Psoas muscle (tissue), 8 donors: Measurements from ENCODE around the gene SYNGR1. TPM values are rescaled to one million over a fixed set of nuclear protein-coding genes. Genes with fewer than 3 reads are reported as not detected.

ENCODE experiments used
- ATAC-seq, 4 donors: fragments of 200-7000 bp; cut with Tn5 transposase; one replicate each; pipeline ENCODE4 v1.9.1; 2020; ENCODE audit warnings: moderate library complexity in 3 of 4, mild to moderate bottlenecking in 2 of 4
- DNase-seq, 2 donors: peaks; one replicate each; pipeline ENCODE4 v3.0.0-alpha.2; 2020
- H3K27ac ChIP-seq: fragments of 200-600 bp; one replicate; pipeline ENCODE4 v1.8.0; 2022
- H3K27me3 ChIP-seq, 3 donors: fragments of 200-600 bp in 1 of 3; one replicate each; pipeline versions ENCODE4 v1.6.1 to v1.8.0; 2013 to 2022; ENCODE audit warnings: low read length in 2 of 3, mild to moderate bottlenecking in 2 of 3, moderate library complexity in 1 of 3; ENCODE audit not compliant: insufficient read depth in 3 of 3
- H3K36me3 ChIP-seq, 2 donors: fragments of 200-600 bp in 1 of 2; one replicate each; pipeline versions ENCODE4 v1.6.1 to v1.8.0; 2013 to 2022; ENCODE audit warnings: low read depth in 1 of 2, mild to moderate bottlenecking in 1 of 2, moderate library complexity in 1 of 2; ENCODE audit not compliant: insufficient read depth in 1 of 2
- H3K4me1 ChIP-seq: fragments of 200-600 bp; one replicate; pipeline ENCODE4 v1.8.0; 2022
- H3K4me3 ChIP-seq: fragments of 200-600 bp; one replicate; pipeline ENCODE4 v1.8.0; 2022; ENCODE audit warnings: mild to moderate bottlenecking
- H3K9me3 ChIP-seq: fragments of 200-600 bp; one replicate; pipeline ENCODE4 v1.8.0; 2022
- CTCF ChIP-seq: fragments of 200-600 bp; IDR thresholded peaks from one replicate; pipeline ENCODE4 v1.8.0; 2022; ENCODE audit warnings: antibody characterized with exemption
- WGBS, 3 donors: extraction: QIAGEN DNeasy Blood & Tissue Kit; methylation state at CpG; one replicate each; pipeline versions ENCODE4 v1.1.6 to v1.1.7; 2013; 5-methylcytosine and 5-hydroxymethylcytosine counted together
- intact Hi-C, 2 donors: fragments of 100-400 bp; cut with DNase I; formaldehyde crosslinking; loops; one replicate each; pipeline versions ENCODE4 v1.11.0 to v1.14.2; 2022
- polyA plus RNA-seq, 3 donors: library from polyadenylated mRNA; stranded (reverse); fragments of 200-250 nt; gene quantifications; one replicate each; pipeline ENCODE4 v1.2.3, GENCODE V29; 2013
- total RNA-seq, 4 donors: library from RNA; stranded (reverse); fragmentation: NEBNext Ultra II Directional in 2 of 4; extraction: Animal tissue kit (Norgen Biotek cat#: 25700) in 2 of 4; gene quantifications; one replicate each; pipeline versions ENCODE4 v1.2.1 to v1.2.4, GENCODE V29; 2021 to 2023
- donor health status: healthy with polysubstance abuse.
- donor health status: DM: no; HTN: no; CAD: no; lungs with moderate emphysema.
- donor health status: Bipolar disorder and iron deficiency.
- donor health status: healthy.
- donor health status: DM: yes; HTN: yes; CAD: no.
- donor health status: DM: no; HTN: no; CAD: no.
- donor health status: DM: no; HTN: no; CAD: no.
- donor health status: DM: yes; HTN: yes; CAD: no.

The SYNGR1 gene
- total and polyA plus RNA-seq, 7 donors = 15.3 to 39.9 (median 20.4) TPM

DNA sequence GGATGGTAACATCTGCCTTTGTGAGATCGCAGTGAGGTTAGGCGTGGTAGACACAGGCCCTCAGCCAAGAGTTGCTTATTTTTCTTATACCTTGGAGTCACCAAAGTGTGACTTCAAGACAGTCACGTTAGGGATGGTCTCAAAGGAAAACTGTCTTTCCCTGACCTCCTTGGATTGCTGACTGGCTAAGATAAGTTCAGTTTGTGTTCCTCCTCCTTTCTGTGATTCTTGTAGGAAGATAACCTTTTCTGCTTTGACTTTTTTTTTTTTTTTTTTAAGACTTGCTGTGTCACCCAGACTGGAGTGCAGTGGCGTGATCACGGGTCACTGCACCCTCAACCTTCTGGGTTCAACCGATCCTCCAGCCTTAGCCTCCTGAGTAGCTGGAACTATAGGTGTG is 72.9 kb downstream of the SYNGR1 start:
- H3K36me3 ChIP-seq = peaks cover 5 to 95% of the 10 kb centered on the region in 2 donors
- TF ChIP-seq CTCF = no peak
- ATAC-seq (no peak), DNase-seq (no peak)
- WGBS, 3 donors = 91 to 98% (median 93%) methylated on average over 6 of the region's 6 CpGs
- no peaks in the 10 kb centered on the region for H3K9me3 ChIP-seq
- no peak overlapping the region for H3K27ac ChIP-seq
- H3K4me1 ChIP-seq = peaks cover 3% of the 10 kb centered on the region
- no peaks in the 10 kb centered on the region for H3K27me3 ChIP-seq
- intact Hi-C loops = no loop called here
- H3K4me3 ChIP-seq = no peak overlapping the region

DNA sequence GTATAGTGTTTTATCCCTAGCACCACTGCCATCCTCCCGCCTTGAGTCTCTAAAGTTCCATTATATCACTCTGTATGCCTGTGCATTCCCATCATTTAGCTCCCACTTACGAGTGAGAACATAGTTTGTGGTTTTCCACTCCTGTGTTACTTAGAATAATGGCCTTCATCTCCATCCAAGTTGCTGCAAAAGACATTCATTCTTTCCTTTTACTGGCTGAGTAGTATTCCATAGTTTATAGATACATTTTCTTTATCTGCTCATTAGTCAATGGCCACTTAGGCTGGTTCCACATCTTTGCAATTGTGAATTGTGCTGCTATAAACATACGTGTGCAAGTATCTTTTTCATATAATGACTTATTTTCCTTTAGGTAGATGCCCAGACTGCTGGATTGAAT is 74.2 kb downstream of the SYNGR1 start:
- H3K4me1 ChIP-seq = peaks cover 3% of the 10 kb centered on the region
- DNase-seq (no peak), ATAC-seq (no peak)
- no peaks in the 10 kb centered on the region for H3K27me3 ChIP-seq
- no peak overlapping the region for H3K27ac ChIP-seq
- no peak overlapping the region for H3K4me3 ChIP-seq
- TF ChIP-seq CTCF = no peak
- no peaks in the 10 kb centered on the region for H3K9me3 ChIP-seq
- WGBS, 3 donors = 97 to 99% (median 99%) methylated on average over 3 of the region's 3 CpGs
- intact Hi-C loops = no loop called here
- H3K36me3 ChIP-seq = peaks cover 2 to 95% of the 10 kb centered on the region in 2 donors

DNA sequence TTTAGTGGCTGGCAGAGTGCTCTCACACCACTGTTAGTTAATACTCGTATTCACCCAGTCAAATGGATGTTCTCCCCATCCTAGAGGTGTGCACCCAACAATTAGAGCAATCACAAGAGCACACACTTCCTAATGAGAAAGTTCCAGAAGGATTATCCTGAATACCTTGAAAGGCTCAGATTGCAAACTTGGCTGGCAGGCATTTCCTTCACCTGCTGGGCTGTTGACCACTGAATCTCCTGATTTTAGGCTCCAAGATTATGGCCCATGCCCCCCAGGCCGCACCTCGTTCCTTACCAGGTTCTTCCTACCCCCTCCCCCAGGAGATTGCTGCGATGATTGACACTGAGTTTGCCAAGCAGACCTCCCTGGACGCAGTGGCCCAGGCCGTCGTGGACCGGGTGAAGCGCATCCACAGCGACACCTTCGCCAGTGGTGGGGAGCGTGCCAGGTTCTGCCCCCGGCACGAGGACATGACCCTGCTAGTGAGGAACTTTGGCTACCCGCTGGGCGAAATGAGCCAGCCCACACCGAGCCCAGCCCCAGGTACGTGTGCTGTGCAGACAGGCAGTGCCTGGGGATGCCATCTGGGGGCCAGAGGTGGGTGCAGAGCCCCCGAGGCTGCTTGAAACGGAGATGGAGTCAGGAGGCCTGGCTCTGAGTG is 76.7 kb downstream of the SYNGR1 start:
- TF ChIP-seq CTCF = no peak
- Histone ChIP-seq H3K36me3 (peaks cover 2 to 91% of the 10 kb centered on the region in 2 donors), H3K4me3 (no peak overlapping the region), H3K27me3 (no peaks in the 10 kb centered on the region), H3K27ac (no peak overlapping the region), H3K9me3 (no peaks in the 10 kb centered on the region), H3K4me1 (peaks cover 13% of the 10 kb centered on the region)
- 75 to 87% (median 81%) methylated on average over 20 of the region's 20 CpGs for WGBS, 3 donors
- ATAC-seq = no peak
- intact Hi-C loops = no loop called here
- DNase-seq = peak in 1 of 2 donors; percentile 10

- Histone ChIP-seq H3K4me1 (peaks cover 28% of the 10 kb centered on the region), H3K27ac (no peak overlapping the region), H3K36me3 (peaks cover 2 to 78% of the 10 kb centered on the region in 2 donors), H3K27me3 (no peaks in the 10 kb centered on the region), H3K4me3 (no peak overlapping the region), H3K9me3 (no peaks in the 10 kb centered on the region)
- 80 to 85% (median 84%) methylated on average over 13 of the region's 13 CpGs for WGBS, 3 donors
- no peak for TF ChIP-seq CTCF
- ATAC-seq (no peak), DNase-seq (peak in 1 of 2 donors; percentile 3)
- intact Hi-C loops = no loop called here
Observed at GRCh38 chr22:39427751-39428596, 78.2 kb downstream of the SYNGR1 start.
